Measurements from ENCODE around the gene ZP2.
"Not testable (repeated sequence)": the region's sequence is repeated elsewhere in the genome, so short reads cannot be mapped to it uniquely, and the experiment has no call there.

ZP2 gene

DNA sequence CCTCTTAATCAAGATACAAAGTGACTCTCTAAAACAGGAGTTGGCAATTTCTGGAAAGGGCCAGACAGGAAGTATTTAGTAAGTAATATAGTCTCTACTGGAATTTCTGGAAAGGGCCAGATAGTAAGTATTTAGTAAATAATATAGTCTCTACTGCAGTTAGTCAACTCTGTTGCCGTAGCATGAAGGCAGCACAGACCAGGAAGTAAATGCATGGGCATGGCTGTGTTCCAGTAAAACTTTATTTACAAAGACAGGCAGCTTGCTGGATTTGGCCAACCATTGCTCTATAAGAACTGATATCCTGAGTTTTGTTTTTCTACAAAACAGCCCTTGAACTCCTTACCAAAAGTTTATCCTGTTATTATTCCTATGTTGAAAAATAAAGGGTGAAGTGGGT lies 36.0 kb downstream of the ZP2 start:
- no peak for DNase-seq (ENCODE audit: low spot score)
- no peak for FAIRE-seq

GRCh38 chr16:21172650-21173049 lies 38.7 kb downstream of the ZP2 start:
- FAIRE-seq (no peak), DNase-seq (ENCODE audit: low spot score) (no peak)

GRCh38 chr16:21170116-21170515 lies 41.3 kb downstream of the ZP2 start:
- DNase-seq (ENCODE audit: low spot score); FAIRE-seq: not testable (repeated sequence)

GRCh38 chr16:21169249-21169981 lies 42.0 kb downstream of the ZP2 start:
- no peak for DNase-seq (ENCODE audit: low spot score)
- no peak for FAIRE-seq

- FAIRE-seq (no peak), DNase-seq (ENCODE audit: low spot score) (no peak)
Observed at GRCh38 chr16:21167929-21168602, 43.3 kb downstream of the ZP2 start.

- DNase-seq (ENCODE audit: low spot score) (peak; percentile 97), FAIRE-seq (peak; percentile 94)
Observed at GRCh38 chr16:21167360-21167759, 44.0 kb downstream of the ZP2 start.

DNA sequence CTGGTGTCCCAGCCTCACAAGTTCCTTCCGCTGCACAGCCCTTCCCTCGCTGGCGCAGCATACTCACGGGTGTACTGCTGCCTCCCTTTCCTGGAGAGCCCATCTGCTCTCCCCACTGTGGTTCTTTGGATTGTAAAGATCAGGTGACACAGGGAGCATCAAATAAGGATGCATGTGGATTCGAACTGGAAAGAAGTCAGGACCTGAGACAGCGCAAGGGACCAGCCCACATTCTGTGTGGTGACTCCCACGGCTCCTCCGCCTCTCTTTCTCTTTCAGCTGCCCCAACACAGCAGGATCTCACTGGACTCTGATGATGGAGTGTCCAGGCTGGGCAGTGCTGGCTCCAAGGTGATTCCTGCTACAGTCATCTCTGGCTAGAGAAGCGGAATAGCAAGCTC lies 44.8 kb downstream of the ZP2 start:
- FAIRE-seq (no peak), DNase-seq (ENCODE audit: low spot score) (peak; percentile 68)

GRCh38 chr16:21164521-21165168 lies 46.7 kb downstream of the ZP2 start:
- FAIRE-seq = no peak
- no peak for DNase-seq (ENCODE audit: low spot score)

DNA sequence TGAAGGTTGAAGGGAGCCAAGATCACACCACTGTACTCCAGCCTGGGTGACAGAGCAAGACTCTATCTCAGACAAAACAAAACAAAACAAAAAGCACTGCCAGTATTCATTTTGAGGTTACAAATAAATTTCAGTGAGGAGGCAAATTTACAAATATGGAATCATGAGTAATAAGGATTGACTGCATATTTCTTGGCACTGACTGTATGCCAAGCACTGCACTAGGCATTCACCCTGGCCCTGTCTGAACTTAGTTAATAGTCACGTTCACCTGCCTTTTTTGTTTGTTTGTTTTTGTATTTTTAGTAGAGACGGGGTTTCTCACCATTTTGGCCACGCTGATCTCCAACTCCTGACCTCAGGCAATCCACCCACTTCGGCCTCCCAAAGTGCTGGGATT lies 47.8 kb downstream of the ZP2 start:
- DNase-seq (ENCODE audit: low spot score) = no peak

GRCh38 chr16:21162661-21163151 lies 48.7 kb downstream of the ZP2 start:
- DNase-seq (ENCODE audit: low spot score) = no peak
- no peak for FAIRE-seq

More for the DNA sequence above, 47.8 kb downstream of the ZP2 start:
- no peak for FAIRE-seq

GRCh38 chr16:21161211-21161610 lies 50.2 kb downstream of the ZP2 start:
- DNase-seq (ENCODE audit: low spot score) = no peak
- FAIRE-seq = no peak

DNA sequence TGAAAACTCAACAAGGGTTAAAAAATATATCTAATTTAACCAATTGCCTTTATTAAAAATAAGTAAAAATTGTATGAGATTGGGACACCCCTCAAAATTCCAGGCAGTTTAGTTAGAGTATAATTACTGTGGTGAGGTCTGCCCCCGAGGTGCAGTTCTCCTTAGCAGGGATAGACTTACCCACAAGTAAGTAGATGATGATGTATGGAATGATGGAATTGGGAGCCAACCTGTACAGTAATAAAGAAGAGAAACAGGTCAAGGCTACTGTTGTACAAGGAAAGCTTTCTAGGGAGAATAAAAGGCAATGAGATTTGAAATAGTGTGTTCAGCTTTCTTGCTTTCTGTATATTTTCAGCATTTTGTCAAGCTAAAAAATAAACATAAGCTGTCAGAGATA lies 51.1 kb downstream of the ZP2 start:
- FAIRE-seq (no peak), DNase-seq (ENCODE audit: low spot score) (no peak)

GRCh38 chr16:21159281-21159951 lies 52.0 kb downstream of the ZP2 start:
- no peak for FAIRE-seq
- no peak for DNase-seq (ENCODE audit: low spot score)

GRCh38 chr16:21158208-21159110 lies 52.9 kb downstream of the ZP2 start, which contains the start of gene LDAF1:
TSS of gene LDAF1 (plus strand) at chr16:21158674. CDS start at chr16:21161183, 2,509 bp downstream.
- FAIRE-seq (no peak), DNase-seq (ENCODE audit: low spot score) (peak; percentile 56)

GRCh38 chr16:21157632-21158031 lies 53.7 kb downstream of the ZP2 start:
- FAIRE-seq = no peak
- DNase-seq (ENCODE audit: low spot score) = no peak

DNA sequence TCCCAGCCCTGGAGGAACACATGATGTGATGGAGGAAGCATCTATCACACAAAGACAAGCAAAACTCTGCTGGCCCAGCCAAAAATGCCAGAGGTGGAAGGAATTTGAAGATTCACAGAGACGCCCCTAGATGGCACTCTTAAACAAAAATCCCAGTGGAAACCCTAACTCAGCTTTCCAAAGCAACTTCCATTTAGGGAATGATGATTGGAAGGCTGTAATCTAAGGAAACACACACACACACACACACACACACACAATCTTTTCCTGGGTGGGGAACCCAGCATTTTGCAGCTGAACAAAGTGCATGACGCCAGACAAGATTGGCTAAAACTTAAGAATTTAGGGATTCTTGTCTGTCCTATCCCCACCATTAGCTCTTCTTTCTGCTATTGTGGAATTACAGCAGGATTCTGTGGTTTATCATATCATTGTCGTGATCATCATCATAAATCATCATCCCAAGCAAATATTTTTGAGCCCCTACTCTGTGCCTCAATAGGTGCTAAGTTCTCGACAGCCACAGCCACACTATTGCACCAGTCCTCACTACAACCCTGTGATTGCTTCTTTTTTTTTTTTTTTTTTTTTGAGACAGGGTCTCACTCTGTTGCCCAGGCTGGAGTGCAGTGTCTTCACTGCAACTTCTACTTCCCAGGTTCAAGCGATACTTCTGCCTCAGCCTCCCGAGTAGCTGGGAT lies 54.5 kb downstream of the ZP2 start:
- DNase-seq (ENCODE audit: low spot score) = peak; percentile 51
- FAIRE-seq = peak; percentile 55

DNA sequence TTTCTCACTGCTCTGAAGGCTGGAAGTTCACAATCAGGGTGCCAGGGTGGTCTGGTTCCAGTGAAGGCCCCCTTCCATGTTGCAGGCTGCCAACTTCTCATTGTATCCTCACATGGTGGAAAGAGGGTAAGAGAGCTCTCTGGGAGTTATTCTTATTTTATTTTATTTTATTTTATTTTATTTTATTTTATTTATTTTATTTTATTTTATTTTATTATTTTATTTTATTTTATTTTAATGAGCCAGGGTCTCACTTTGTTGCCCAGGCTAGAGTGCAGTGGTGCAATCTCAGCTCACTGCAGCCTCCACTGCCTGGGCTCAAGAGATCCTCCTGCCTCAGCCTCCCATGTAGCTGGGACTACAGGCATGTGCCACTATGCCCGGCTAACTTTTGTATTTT lies 55.4 kb downstream of the ZP2 start:
- FAIRE-seq; DNase-seq (ENCODE audit: low spot score): not testable (repeated sequence)

GRCh38 chr16:21153124-21153729 lies 58.1 kb downstream of the ZP2 start:
- not testable (repeated sequence) for FAIRE-seq; DNase-seq (ENCODE audit: low spot score)
